ENCODE results near the gene PLCB3. TPM values are rescaled to one million over a fixed set of nuclear protein-coding genes. Genes with fewer than 3 reads are reported as not detected.
A peak's percentile ranks its signal among the peaks of the same experiment; 100 is the strongest.

PLCB3 gene
- total and polyA plus RNA-seq, 2 of the 13 experiments (the other 11 are each of a cell fraction or from before 2014, with no cell fraction given), result 7.5 to 13.8 TPM

DNA sequence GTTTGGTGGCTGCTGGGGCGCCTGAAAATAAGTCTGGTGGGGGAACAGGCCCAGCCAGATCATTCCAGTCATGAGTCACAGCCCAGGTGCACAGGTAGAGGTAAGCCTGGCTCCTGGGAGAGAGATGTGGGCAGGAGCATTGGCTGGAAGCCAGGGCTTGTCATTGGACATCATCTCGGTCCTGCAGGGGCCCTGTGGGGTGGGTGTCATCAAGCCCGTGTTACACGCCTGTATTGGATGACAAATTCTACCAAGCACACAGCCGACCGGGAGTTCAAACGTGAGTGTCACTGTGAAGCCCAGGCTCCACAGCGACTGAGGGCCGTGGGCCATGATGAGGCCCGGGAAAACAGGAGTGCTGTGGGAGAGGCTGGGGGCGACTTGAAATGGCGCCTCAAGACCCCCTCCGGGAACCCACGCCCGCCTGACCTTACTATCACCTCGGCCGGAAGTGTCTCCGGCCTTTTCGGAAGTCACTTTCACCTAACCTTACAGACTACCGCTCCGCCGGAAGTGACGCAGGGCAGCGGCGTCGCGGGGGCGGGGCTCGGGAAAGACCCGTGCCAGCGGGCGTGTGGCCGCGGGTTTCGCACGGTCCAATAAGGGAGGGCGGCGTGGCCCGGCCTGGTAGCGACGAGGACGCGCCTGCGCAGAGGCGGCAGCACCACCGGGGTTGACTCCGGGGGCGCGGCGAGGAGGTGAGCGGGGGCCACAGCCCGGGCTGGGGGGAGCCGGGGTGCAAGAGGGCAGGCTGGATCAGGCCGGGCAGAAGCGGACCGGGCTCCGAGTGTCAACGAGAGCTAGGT is 10.7 kb upstream of the PLCB3 start, which contains the start of gene FKBP2 (continued):
- TF ChIP-seq, protein P1, sequence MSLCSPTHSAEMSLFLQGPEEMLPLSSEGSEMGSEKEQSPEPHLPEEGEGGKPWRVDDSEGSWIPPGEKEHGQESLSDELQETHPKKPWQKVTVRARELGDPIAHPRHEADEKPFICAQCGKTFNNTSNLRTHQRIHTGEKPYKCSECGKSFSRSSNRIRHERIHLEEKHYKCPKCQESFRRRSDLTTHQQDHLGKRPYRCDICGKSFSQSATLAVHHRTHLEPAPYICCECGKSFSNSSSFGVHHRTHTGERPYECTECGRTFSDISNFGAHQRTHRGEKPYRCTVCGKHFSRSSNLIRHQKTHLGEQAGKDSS (CRISPR knock-in tag; IDR thresholded peaks at IDR 0.05; ENCODE audit: borderline replicate concordance, low read depth), result no peak
- TF ChIP-seq NFIC (IDR thresholded peaks at IDR 0.05; ENCODE audit: low read length) (no peak), ZNF432 (CRISPR knock-in tag; IDR thresholded peaks at IDR 0.05; ENCODE audit: borderline replicate concordance) (no peak), RFXANK (CRISPR knock-in tag; IDR thresholded peaks at IDR 0.05) (no peak), SMAD1 (CRISPR knock-in tag; IDR thresholded peaks at IDR 0.05; ENCODE audit: borderline replicate concordance, low read depth) (0 out of 2 replicates have a peak, but pooled peaks have one; percentile 38), HMG20B (CRISPR knock-in tag; conservative IDR thresholded peaks at IDR 0.05) (no peak), GATAD1 (CRISPR knock-in tag; IDR thresholded peaks at IDR 0.05) (peak; percentile 87), ATF7-NPFF (CRISPR knock-in tag; IDR thresholded peaks at IDR 0.05; ENCODE audit: low read depth) (peak; percentile 48; the same call in 1 of the 2 replicates), TEAD3 (CRISPR knock-in tag; optimal IDR thresholded peaks at IDR 0.05; ENCODE audit: borderline replicate concordance) (peak; percentile 37), SAP130 (CRISPR knock-in tag; IDR thresholded peaks at IDR 0.05; ENCODE audit: low read depth) (peak; percentile 84), ZNF607 (CRISPR knock-in tag; IDR thresholded peaks at IDR 0.05; ENCODE audit: borderline replicate concordance) (peak; percentile 79), SIN3B (IDR thresholded peaks at IDR 0.05; ENCODE audit: low read length) (no peak), NFYB (CRISPR knock-in tag; IDR thresholded peaks at IDR 0.05) (peak; percentile 83), PHB2 (IDR thresholded peaks at IDR 0.05; ENCODE audit: partially characterized antibody) (no peak), ONECUT2 (CRISPR knock-in tag; IDR thresholded peaks at IDR 0.05) (no peak), ZNF33A (CRISPR knock-in tag; IDR thresholded peaks at IDR 0.05; ENCODE audit: borderline replicate concordance) (0 out of 2 replicates have a peak, but pooled peaks have one; percentile 58), SMAD3 (CRISPR knock-in tag; IDR thresholded peaks at IDR 0.05) (peak; percentile 35; the same call in 1 of the 2 replicates), ZNF737 (CRISPR knock-in tag; IDR thresholded peaks at IDR 0.05; ENCODE audit: borderline replicate concordance) (no peak), MAF1 (CRISPR knock-in tag; IDR thresholded peaks at IDR 0.05; ENCODE audit: borderline replicate concordance) (no peak), ATF1 (CRISPR knock-in tag; IDR thresholded peaks at IDR 0.05) (peak; percentile 86)
- TF ChIP-seq, protein P2, sequence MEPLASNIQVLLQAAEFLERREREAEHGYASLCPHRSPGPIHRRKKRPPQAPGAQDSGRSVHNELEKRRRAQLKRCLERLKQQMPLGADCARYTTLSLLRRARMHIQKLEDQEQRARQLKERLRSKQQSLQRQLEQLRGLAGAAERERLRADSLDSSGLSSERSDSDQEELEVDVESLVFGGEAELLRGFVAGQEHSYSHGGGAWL (CRISPR knock-in tag; IDR thresholded peaks at IDR 0.05), result no peak; the same call in 1 of the 2 replicates
- TF ChIP-seq, protein P3, sequence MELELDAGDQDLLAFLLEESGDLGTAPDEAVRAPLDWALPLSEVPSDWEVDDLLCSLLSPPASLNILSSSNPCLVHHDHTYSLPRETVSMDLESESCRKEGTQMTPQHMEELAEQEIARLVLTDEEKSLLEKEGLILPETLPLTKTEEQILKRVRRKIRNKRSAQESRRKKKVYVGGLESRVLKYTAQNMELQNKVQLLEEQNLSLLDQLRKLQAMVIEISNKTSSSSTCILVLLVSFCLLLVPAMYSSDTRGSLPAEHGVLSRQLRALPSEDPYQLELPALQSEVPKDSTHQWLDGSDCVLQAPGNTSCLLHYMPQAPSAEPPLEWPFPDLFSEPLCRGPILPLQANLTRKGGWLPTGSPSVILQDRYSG (CRISPR knock-in tag; IDR thresholded peaks at IDR 0.05), result no peak
- TF ChIP-seq, protein P4, sequence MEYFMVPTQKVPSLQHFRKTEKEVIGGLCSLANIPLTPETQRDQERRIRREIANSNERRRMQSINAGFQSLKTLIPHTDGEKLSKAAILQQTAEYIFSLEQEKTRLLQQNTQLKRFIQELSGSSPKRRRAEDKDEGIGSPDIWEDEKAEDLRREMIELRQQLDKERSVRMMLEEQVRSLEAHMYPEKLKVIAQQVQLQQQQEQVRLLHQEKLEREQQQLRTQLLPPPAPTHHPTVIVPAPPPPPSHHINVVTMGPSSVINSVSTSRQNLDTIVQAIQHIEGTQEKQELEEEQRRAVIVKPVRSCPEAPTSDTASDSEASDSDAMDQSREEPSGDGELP (IDR thresholded peaks at IDR 0.05; ENCODE audit: borderline replicate concordance, low read depth), result peak; percentile 10; the same call in 1 of the 2 replicates
- TF ChIP-seq, protein P5, sequence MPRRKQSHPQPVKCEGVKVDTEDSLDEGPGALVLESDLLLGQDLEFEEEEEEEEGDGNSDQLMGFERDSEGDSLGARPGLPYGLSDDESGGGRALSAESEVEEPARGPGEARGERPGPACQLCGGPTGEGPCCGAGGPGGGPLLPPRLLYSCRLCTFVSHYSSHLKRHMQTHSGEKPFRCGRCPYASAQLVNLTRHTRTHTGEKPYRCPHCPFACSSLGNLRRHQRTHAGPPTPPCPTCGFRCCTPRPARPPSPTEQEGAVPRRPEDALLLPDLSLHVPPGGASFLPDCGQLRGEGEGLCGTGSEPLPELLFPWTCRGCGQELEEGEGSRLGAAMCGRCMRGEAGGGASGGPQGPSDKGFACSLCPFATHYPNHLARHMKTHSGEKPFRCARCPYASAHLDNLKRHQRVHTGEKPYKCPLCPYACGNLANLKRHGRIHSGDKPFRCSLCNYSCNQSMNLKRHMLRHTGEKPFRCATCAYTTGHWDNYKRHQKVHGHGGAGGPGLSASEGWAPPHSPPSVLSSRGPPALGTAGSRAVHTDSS (CRISPR knock-in tag; conservative IDR thresholded peaks at IDR 0.05), result no peak
- TF ChIP-seq, protein P6, sequence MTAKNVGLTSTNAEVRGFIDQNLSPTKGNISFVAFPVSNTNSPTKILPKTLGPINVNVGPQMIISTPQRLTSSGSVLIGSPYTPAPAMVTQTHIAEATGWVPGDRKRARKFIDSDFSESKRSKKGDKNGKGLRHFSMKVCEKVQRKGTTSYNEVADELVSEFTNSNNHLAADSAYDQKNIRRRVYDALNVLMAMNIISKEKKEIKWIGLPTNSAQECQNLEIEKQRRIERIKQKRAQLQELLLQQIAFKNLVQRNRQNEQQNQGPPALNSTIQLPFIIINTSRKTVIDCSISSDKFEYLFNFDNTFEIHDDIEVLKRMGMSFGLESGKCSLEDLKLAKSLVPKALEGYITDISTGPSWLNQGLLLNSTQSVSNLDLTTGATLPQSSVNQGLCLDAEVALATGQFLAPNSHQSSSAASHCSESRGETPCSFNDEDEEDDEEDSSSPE (CRISPR knock-in tag; IDR thresholded peaks at IDR 0.05), result peak; percentile 89
